ENCODE data around the gene ADAM17. TPM values are rescaled to one million over a fixed set of nuclear protein-coding genes. Genes with fewer than 3 reads are reported as not detected.
"Not testable (repeated sequence)": the region's sequence is repeated elsewhere in the genome, so short reads cannot be mapped to it uniquely, and the experiment has no call there.

Gene ADAM17
- polyA plus RNA-seq, 5 donors: 30.3 to 46.7 (median 41.8) TPM

DNA sequence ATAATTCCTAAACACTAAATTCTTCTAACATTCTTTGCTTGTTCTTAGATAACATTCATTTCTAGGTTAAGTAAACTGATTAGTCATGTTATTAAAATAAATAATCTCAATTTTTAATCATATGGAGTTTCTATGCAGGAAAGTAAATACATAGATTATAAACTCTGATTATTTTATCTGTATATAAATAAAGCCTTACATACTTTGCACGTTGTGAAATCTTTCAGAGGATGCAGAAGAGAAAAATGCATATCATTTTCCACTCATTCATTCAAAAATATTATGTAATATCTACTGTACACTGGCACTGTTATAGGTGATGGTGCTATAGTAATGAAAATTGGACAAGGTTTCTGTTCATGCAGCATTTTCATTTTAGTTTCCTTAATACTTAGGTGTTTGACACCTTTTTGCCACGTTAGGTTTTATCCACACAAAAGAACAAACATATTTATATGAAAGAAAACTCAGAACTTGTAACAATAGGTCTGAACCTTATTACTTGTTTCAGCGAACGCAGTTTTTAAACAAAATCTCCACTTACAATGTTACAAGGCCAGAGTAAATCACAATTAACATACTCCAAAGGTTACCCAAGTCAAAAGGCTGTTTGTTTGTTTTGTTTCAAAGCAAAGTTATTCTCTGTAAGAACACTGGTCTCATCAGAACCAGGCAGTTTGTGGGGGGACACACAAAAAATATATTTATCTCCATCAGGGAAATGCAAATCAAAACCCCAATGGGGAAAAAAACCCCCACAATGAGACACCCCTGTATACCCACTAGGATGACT lies 27.4 kb downstream of the ADAM17 start:
- DNase-seq: no peak

DNA sequence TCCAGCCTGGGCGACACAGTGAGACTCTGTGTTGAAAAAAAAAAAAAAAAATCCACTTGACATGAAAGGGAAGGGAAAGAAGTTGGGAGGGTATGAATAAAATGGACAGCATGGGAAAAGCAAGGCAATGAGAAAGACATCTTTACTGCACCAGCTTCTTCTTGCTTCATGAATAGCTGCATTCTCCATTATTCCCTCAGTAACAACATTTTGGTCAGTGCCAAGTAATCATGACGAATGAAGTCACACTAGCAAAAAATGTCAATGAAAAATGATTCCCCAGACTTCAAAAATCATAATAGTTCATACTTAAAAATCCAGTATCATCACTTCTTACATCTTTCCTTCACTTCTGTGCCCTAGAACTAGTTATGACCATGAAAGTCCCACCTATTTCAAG lies 30.4 kb downstream of the ADAM17 start:
- no peak for DNase-seq

DNA sequence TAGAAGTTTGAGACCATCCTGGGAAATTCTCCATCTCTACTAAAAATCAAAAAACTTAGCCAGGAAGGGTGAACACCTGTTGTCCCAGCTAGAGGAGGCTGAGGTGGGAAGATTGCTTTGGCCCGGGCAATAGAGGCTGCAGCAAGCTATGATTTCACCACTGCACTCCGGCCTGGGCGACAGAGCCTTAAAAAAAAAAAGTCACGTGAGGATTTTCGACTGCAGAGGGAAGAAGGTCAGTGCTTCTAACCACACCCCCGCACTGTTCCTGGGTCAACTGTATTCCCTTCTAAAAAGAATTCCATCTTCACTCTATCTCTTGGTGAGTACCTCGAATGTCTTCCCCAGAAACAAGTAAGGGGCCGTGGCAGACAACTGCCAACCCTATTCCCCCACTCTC lies 31.3 kb downstream of the ADAM17 start:
- no peak for DNase-seq

DNA sequence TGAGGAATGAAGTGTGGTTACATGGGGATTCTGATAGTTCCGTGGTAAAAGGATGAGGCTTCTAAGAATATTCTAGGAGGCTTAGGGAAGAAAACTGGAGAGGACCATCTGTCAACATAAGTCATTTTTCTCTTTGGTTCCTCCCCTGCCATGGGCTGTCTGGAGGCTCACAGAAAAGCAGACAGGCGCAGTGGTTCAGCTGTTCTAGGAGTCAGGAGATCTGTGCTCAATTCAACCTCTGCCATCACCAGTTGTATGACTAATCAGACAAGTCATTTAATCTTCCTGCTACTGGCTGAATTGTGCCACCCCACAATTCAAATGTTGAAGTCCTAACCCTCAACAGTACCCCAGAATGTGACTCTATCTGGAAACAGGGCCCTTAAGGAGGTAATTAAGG lies 36.4 kb downstream of the ADAM17 start:
- no peak for DNase-seq

DNA sequence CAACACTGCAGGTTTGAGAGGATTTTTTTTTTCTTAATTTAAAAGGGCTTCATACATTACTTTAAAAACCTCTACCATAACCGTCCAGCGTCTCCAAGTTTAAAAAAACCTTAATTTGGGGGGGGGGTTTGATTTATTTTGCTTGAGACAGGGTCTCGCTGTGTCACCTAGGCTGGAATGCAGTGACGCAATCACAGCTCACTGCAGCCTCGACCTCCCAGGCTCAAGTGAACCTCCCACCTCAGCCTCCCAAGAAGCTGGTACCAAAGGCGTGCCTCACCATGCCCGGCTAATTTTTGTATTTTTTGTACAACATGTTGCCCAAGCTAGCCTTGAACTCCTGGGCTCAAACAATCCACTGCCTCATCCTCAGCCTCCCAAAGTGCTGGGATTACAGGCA lies 36.9 kb downstream of the ADAM17 start:
- no peak for DNase-seq

DNA sequence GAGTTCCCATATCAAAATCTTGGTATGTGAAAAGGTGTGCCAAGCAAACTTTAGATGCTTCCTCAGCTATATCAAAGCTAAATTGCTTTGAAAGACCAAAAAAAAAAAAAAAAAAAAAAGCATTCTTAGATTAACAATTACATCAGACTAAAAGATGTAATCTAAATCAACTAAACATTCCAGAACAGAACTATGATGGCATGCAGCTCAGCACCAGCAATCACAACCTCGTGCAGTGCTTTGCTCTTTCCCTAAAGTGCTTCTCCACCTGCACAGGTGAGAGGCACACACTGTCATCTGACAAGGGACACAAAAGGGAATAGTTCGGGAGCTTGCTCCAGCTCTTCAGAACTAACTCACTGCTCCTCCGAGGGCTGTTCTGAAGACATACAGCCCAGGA lies 37.5 kb downstream of the ADAM17 start:
- no peak for DNase-seq

DNA sequence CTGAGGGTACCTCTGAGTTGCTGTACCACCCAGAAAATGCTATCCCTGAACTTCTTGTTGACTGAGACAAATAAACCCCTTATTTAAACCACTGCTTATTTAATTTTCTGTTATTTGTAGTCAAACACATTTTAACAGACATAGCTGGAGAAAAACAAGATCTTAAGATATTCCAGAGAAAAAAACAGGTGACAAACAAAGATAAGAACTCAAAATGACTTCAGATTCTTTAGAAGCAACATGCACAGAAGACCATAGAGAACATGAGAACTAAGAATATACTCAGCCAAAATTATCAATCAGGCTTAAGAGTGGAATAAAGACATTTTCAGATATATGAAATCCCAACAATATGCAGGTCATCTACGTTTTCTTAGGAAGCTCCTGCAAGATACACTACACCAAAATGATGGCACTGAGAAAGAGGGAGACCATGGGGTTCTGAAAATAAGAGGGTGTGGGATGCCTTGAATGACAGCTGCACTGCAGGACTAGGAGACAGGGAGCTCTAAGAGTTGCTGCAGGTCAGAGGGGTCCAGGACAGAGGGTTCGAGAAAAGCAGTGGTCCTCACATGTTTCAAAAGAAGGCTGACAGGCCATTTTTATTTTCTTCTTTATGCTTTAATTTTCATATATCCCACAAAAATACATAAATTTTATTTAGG lies 38.4 kb downstream of the ADAM17 start:
- no peak for DNase-seq

DNA sequence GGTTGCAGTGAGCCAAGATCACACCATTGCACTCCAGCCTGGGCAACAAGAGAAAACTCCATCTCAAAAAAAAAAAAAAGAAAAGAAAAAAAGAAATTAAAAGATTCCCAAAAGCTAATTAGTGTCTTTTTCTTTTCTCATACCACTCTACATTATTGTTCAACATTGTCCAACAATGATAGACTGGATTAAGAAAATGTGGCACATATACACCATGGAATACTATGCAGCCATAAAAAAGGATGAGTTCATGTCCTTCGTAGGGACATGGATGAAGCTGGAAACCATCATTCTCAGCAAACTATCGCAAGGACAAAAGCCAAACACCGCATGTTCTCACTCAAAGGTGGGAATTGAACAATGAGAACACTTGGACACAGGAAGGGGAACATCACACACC lies 41.7 kb downstream of the ADAM17 start:
- not testable (repeated sequence) for DNase-seq

DNA sequence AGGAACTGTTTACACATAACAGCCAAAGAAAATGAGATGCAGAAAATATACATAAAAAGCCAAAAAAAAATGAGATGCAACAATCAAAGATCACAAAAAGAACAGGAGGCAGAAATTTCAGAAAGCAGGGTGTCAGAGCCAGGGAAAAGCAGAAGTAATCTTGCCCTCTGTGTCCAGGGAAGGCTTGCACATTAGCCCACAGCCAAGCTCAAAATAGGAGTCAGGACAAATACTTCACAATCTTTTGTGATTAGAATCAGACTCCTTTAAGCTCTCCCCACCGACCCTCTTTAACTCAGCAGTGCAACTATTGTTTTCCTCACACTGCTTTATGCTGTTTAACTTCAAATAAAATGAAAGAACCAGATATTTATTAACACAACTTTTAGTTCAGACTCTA lies 46.7 kb downstream of the ADAM17 start:
- DNase-seq: no peak

DNA sequence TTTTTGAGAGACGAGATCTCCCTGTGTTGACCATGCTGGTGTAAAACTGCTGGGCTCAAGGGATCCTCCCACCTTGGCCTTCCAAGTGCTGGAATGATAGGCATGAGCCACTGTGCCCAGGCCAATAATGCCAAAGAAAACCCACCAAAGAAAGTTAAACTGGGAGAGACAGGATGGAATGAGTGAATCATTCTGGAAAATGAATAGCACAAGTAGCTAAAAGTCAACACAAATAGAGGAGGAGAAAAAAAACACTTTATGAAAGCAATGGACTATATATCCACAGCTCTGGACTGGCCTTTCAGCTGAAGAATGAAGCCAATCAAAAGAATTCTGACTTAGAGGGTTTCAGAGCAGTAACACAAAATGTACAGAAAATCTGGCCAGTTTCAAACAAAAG lies 57.4 kb downstream of the ADAM17 start:
- no peak for DNase-seq

DNA sequence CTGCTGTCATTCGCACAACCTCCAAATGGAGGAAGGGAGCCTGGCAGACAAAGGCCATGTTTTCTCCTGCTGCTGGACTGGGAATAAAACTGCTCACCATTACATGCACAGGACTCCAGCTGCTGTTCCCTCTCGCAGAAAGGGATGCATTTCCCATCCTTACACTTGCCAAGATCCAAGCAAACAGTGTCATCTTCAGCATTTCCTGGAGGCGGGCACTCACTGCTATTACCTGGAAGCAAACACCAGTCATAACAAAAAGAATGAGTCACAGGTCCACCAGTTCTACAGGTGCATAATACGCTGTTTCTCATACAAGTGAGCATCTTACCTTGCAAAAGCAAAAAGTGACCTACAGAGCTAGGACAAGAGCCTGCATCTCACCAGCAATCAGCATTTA lies 58.6 kb downstream of the ADAM17 start:
- no peak for DNase-seq

DNA sequence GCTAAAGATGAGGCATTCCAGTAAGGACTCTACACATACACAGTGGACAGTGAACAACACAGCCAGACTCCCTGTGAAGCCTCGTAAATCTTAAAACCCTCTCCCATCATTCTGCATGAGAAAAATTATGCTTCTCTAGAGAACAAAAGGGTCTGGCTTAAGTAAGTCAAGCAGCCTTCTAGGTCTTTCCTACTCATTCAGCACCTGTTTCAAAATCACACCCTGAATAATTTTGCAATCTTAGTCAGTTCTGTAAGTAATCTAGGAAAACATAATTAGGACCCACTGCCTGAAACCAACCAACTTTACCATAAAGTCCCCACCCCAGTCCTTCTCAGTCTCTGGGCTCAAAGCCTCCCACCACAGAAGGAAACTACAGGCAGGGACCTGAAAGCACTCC lies 61.5 kb downstream of the ADAM17 start:
- DNase-seq: no peak

DNA sequence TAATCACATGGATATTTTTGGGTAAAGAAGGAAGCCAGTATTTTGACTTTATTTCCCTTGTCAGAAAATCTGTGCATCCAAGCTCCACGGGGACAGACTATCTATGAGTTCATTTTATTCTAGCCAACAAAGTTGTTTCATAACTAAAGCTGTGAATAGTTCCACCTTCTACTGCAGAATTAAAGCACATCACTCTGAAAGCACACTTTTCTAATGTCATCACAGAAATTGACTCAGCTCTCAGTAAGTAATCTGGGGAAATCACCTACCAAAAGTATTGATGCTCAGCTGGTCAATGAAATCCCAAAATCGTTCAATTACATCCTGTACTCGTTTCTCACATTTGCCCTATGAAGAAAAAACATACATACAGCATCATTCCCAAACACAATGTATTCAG lies 62.2 kb downstream of the ADAM17 start:
- no peak for DNase-seq

DNA sequence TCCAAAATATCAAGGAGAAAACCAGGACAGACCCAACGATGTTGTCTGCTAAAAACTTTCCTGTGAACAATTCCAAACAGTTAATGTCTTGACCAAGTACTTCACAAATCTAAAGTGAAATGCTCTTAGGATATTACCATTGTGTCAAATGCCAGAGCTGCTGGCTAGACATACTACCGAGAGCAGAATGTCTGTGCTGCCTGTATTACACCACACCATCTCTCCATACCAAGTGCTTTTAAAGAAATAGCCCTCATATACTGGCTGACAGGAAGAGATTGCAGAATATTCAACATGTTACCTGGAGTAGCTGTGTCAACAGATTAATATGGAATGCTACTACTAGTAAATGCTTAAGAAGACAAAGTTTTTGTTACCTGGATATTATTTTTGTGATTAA lies 62.7 kb downstream of the ADAM17 start:
- no peak for DNase-seq

DNA sequence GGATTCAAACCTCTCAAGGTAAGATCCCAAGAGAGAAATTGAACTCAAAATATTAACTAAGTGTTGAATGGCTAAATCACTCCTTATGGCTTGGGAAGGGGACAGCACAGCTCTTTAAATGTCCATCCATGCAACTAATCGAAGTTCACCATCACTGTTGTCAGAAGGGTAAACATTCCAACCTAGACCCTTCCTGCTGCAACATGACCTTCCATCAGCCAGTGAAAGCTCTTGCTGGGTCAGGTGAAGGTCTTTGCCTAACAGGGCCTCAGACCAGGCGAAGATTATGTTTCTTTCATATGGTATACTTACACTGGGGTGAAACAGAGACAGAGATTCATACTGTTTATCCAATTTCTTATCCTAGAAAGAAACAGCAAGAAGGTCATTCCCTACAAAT lies 64.8 kb downstream of the ADAM17 start:
- DNase-seq: no peak

DNA sequence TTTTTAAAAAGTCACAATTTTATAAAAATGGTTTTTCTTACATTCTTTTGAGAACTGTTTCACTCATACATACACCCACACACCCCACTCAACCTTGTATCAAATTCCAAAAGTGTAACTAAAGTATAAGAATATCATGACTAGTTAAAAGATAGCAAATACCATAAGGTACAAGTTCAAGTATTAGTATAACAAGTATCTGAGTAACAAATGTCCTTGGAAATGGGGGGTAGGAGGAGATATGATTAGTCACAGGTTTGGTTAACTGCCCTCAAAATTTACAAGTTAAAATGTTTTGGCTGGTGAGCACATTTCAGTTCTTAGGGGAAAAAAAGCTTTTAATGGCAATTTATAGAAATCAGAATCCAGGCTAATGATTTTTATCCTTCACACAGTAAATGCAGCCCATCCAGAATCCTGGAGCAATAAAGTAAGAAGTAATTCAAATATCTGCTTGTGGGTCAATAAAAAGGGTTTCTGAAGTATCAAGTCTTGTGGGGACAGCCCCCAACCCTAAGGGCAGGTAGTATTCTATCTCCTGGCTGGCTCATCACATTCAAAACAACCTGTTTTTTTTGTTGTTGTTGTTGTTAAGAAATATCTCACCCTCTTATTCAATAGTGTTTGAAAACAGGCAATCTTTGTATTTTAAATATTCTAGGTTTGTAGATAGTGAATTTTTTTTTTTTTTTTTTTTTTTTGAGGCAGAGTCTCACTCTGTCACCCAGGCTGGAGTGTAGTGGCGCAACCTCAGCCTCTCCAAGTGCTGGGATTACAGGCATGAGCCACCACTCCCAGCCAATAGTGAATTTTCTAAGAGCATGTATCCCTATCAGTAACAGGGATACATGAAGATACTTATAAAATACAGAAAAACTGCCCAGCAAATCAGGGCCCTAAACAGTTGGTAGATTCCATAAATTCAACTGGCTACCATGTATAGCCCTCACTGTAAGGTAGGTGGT lies 66.8 kb downstream of the ADAM17 start:
- DNase-seq: no peak

DNA sequence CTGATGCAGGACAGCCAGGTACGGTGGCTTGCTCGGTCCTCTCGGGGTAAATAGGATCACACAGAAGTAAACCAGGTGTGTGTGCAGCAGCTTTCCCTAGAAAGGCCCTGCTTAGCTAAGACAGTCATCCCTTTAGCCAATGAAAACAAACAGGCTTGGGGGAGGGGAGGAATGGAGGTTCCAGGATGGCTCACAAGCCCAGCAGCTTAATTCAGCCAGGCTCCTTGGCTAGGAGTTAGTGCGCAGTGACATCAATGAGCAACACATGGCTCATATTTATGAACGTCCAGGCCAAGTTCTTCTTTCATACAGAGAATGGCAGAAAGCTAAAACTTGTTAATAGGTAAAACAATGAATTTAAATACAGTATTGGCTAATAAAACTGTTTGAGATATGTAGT lies 71.1 kb downstream of the ADAM17 start:
- no peak for DNase-seq

DNA sequence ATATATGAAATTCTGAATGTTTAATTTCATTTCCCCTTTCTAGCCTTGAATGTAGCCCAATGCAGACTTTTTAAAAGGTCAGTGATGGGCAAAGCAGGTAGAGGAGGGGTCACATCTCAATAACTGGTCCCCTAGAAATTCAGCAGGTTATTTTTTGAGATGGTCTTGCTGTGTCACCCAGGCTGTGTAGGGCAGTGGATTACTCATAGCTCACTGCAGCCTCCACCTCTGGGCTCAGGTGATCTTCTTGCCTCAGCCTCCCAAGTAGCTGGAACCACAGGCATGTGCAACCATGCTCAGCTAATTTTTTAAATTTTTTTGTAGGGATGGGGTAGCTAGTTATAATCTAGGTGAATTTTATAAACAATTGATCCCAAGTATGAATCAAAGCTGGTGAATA lies 72.5 kb downstream of the ADAM17 start:
- no peak for DNase-seq

DNA sequence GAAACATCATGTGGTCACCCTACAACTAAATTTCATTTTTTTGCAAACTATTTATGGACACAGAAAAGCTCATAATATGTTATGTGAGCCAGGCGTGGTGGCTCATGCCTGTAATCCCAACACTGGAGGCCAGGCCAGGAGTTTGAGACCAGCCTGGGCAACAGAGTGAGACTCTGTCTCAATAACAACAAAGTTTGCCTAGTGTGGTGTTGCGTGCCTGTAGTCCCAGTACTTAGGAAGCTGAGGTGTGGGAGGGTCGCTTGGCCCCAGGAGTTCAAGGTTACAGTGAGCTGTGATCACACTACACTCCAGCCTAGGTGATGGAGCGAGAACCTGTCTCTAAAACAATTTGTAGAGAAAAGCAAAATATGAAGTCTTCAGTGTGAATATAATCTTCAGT lies 75.5 kb downstream of the ADAM17 start:
- DNase-seq: no peak

DNA sequence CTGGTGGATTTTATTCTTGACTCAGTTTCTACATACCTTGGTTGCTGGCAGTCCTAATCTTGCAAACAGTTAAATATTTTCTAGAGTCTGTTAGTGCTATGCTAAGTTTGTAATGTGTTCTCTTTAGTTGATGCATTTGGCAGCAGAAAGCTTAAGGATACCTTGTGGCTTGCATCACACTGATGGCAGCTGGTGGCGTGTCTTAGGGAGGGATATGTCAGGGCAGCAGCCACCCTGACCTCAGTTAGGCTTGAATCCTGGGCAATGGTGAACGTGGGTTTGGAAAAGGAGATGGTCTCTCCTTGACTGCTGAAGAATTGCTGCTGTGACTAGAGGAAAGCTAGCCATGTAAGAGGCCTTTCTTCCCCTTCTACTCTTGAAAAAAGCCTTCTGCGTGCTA lies 77.1 kb downstream of the ADAM17 start:
- no peak for DNase-seq

DNA sequence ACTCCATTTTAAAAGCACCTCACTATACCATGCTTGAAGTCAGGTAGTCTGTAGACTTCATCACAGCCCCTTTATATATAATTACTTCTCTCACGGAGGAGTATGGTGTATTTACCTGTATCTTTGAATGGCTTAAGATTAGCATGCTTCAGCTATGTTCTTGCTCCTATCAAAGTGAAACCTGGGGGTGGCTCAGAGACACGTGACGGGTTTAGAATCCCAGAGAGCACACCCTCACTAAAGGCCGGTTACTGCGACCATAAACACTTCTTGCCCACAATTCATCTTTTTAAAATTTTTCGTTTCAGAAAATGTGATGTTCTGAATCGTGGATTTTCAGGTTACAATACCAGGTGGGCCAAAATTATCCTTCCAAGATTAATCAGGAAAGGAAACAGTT lies 77.7 kb downstream of the ADAM17 start:
- DNase-seq: no peak

DNA sequence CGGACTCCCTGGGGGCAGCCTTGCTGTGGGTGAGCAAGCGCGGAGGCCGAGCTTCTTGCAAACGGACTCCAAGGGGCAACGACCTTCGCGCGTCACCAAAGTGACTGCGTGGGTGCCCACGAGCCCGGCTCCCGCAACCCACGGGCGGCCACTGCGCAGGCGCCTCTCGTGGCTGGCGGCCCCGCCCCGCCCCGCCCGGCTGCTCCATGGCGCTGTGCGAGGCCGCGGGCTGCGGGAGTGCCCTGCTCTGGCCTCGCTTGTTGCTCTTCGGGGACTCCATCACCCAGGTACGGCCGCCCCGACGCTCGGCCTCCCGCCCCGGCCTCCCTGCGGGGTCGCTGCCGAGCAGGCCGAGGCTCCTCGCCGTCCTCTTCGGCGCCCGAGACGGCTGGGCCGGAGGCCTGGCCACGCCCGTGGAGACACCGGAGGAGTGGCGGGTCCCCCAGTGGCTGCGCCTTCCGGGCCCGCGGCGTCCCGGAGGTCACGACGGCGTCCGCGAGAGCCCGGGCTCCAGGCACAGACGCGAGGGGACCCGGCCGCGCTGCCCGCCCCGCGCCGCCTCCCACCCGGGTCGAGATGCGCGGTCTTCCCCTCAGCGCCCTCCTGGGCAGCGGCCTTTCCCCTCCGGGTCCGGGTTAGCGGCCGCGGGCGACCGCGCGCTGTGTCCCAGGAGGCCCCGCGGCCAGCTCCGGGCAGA lies 81.1 kb downstream of the ADAM17 start, which contains the start of gene IAH1:
Gene IAH1 (plus strand): TSS at position 191 of the 697 bp plus-strand sequence. CDS start 16 bp downstream, at position 207.
- peak; percentile 50 to 70 for DNase-seq

Measured in right lung (tissue), 5 donors.